ENCODE results near the gene THOC7. TPM values are rescaled to one million over a fixed set of nuclear protein-coding genes. Genes with fewer than 3 reads are reported as not detected.

THOC7 gene
- 48.3 TPM for total RNA-seq

GRCh38 chr3:63863150-63864007 is at the start of gene THOC7, which contains the start of gene ATXN7:
THOC7 (minus strand) TSS chr3:63863805; CDS start chr3:63863790, 15 bp downstream.
ATXN7 (plus strand) TSS chr3:63863867; CDS start chr3:63912599, 48,732 bp downstream.
- peak; percentile 68 for DNase-seq (ENCODE audit: low spot score)

GRCh38 chr3:63912768-63913588 is 49.4 kb upstream of the THOC7 start:
- DNase-seq (ENCODE audit: low spot score) = peak; percentile 42

- DNase-seq (ENCODE audit: low spot score) = peak; percentile 91
These were observed 48.5 kb upstream of the THOC7 start, which contains the start of gene SCAANT1 for GRCh38 chr3:63911873-63912767. SCAANT1 (minus strand) TSS chr3:63912383.

GRCh38 chr3:63911509-63911872 is 47.9 kb upstream of the THOC7 start:
- no peak for DNase-seq (ENCODE audit: low spot score)

- no peak for DNase-seq (ENCODE audit: low spot score)
These were observed 47.3 kb upstream of the THOC7 start for GRCh38 chr3:63910891-63911290.

- DNase-seq (ENCODE audit: low spot score) = no peak
These were observed 46.4 kb upstream of the THOC7 start for GRCh38 chr3:63910001-63910400.

GRCh38 chr3:63909431-63909830 is 45.8 kb upstream of the THOC7 start:
- no peak for DNase-seq (ENCODE audit: low spot score)

- DNase-seq (ENCODE audit: low spot score) = no peak
These were observed 45.2 kb upstream of the THOC7 start for GRCh38 chr3:63908776-63909175.

GRCh38 chr3:63908081-63908736 is 44.6 kb upstream of the THOC7 start:
- no peak for DNase-seq (ENCODE audit: low spot score)

GRCh38 chr3:63905731-63906620 is 42.4 kb upstream of the THOC7 start:
- DNase-seq (ENCODE audit: low spot score) = no peak

GRCh38 chr3:63900459-63900858 is 36.9 kb upstream of the THOC7 start:
- DNase-seq (ENCODE audit: low spot score) = no peak

- DNase-seq (ENCODE audit: low spot score) = no peak
These were observed 36.4 kb upstream of the THOC7 start for GRCh38 chr3:63900010-63900409.

GRCh38 chr3:63896332-63897030 is 32.9 kb upstream of the THOC7 start:
- DNase-seq (ENCODE audit: low spot score) = no peak

GRCh38 chr3:63895422-63896189 is 32.0 kb upstream of the THOC7 start:
- no peak for DNase-seq (ENCODE audit: low spot score)

GRCh38 chr3:63892773-63893352 is 29.3 kb upstream of the THOC7 start:
- no peak for DNase-seq (ENCODE audit: low spot score)

- DNase-seq (ENCODE audit: low spot score) = no peak
These were observed 27.9 kb upstream of the THOC7 start for GRCh38 chr3:63891518-63891917.

GRCh38 chr3:63886858-63887257 is 23.3 kb upstream of the THOC7 start:
- no peak for DNase-seq (ENCODE audit: low spot score)

- no peak for DNase-seq (ENCODE audit: low spot score)
These were observed 17.0 kb upstream of the THOC7 start for GRCh38 chr3:63880653-63881052.

Data from mucosa of gallbladder (tissue), 1 donor.